Progenitor cell of endocrine pancreas (in vitro differentiated cells): ENCODE measurements around the gene KDM1A. TPM values are rescaled to one million over a fixed set of nuclear protein-coding genes. Genes with fewer than 3 reads are reported as not detected.

ENCODE experiments used
- DNase-seq: peaks from one replicate; pipeline ENCODE4 v3.0.0; 2021; ENCODE audit warnings: low spot score; ENCODE audit not compliant: unreplicated experiment
- H3K27ac Mint-ChIP-seq: 2 replicates; pipeline ENCODE4 v1.8.0; 2021; ENCODE audit warnings: mild to moderate bottlenecking, moderate library complexity, mixed read lengths
- H3K27me3 Mint-ChIP-seq: 2 replicates; pipeline ENCODE4 v1.8.0; 2021; ENCODE audit warnings: mixed read lengths
- H3K36me3 Mint-ChIP-seq: 2 replicates; pipeline ENCODE4 v1.8.0; 2022; ENCODE audit warnings: mixed read lengths; ENCODE audit not compliant: insufficient read depth
- H3K4me1 Mint-ChIP-seq: 2 replicates; pipeline ENCODE4 v1.8.0; 2021; ENCODE audit warnings: low read depth, mixed read lengths
- H3K4me3 Mint-ChIP-seq: 2 replicates; pipeline ENCODE4 v1.8.0; 2021; ENCODE audit warnings: low read depth, mild to moderate bottlenecking, moderate library complexity, mixed read lengths
- H3K9me3 Mint-ChIP-seq: 2 replicates; pipeline ENCODE4 v1.8.0; 2021; ENCODE audit warnings: low read depth, mixed read lengths
- CTCF ChIP-seq: fragments of 200-600 bp; sonication (generic); IDR thresholded peaks from one replicate; pipeline ENCODE4 v1.5.0; 2021; ENCODE audit warnings: antibody characterized with exemption, mild to moderate bottlenecking; ENCODE audit not compliant: unreplicated experiment
- total RNA-seq: library from RNA; stranded (reverse); gene quantifications from 2 replicates; pipeline ENCODE4 v1.2.1, GENCODE V29; 2021

The KDM1A gene
- total RNA-seq, 1 donor from 2014 or later: 197 TPM

- no peak for DNase-seq
- TF ChIP-seq CTCF: no peak
- no peaks in the 10 kb centered on the region for H3K9me3 Mint-ChIP-seq
- peaks cover 1% of the 10 kb centered on the region for H3K4me1 Mint-ChIP-seq
- no peak overlapping the region for H3K27ac Mint-ChIP-seq
- H3K27me3 Mint-ChIP-seq: no peaks in the 10 kb centered on the region
- H3K36me3 Mint-ChIP-seq: no peaks in the 10 kb centered on the region
- H3K4me3 Mint-ChIP-seq: no peak overlapping the region
Observed at GRCh38 chr1:23013657-23014056, 5.6 kb upstream of the KDM1A start.

- Mint-ChIP-seq H3K27ac (peak overlapping the region; percentile 98), H3K36me3 (peaks cover 18% of the 10 kb centered on the region), H3K9me3 (peaks cover 8% of the 10 kb centered on the region), H3K27me3 (no peaks in the 10 kb centered on the region), H3K4me1 (peaks cover 8% of the 10 kb centered on the region), H3K4me3 (peak overlapping the region; percentile 86)
- no peak for DNase-seq
- TF ChIP-seq CTCF: no peak
Observed at GRCh38 chr1:23018661-23019093, 591 bp upstream of the KDM1A start.

- peaks cover 8% of the 10 kb centered on the region for H3K4me1 Mint-ChIP-seq
- H3K27ac Mint-ChIP-seq: peak overlapping the region; percentile 98
- H3K36me3 Mint-ChIP-seq: peaks cover 22% of the 10 kb centered on the region
- DNase-seq: peak; percentile 38
- H3K4me3 Mint-ChIP-seq: peak overlapping the region; percentile 93
- no peaks in the 10 kb centered on the region for H3K27me3 Mint-ChIP-seq
- no peak for TF ChIP-seq CTCF
- peaks cover 10% of the 10 kb centered on the region for H3K9me3 Mint-ChIP-seq
Observed at GRCh38 chr1:23019863-23020625, 776 bp downstream of the KDM1A start.

GRCh38 chr1:23020706-23021405 is 1.6 kb downstream of the KDM1A start:
- peaks cover 8% of the 10 kb centered on the region for H3K4me1 Mint-ChIP-seq
- peaks cover 22% of the 10 kb centered on the region for H3K36me3 Mint-ChIP-seq
- peak overlapping the region; percentile 98 for H3K27ac Mint-ChIP-seq
- no peaks in the 10 kb centered on the region for H3K27me3 Mint-ChIP-seq
- TF ChIP-seq CTCF: no peak
- H3K4me3 Mint-ChIP-seq: peak overlapping the region; percentile 93
- DNase-seq: no peak
- H3K9me3 Mint-ChIP-seq: peaks cover 10% of the 10 kb centered on the region

- Mint-ChIP-seq H3K4me1 (peaks cover 13% of the 10 kb centered on the region), H3K36me3 (peaks cover 24% of the 10 kb centered on the region)
Observed at GRCh38 chr1:23021834-23022233, 2.6 kb downstream of the KDM1A start.

More at GRCh38 chr1:23021834-23022233, 2.6 kb downstream of the KDM1A start:
- no peaks in the 10 kb centered on the region for H3K27me3 Mint-ChIP-seq
- peaks cover 10% of the 10 kb centered on the region for H3K9me3 Mint-ChIP-seq
- peak overlapping the region; percentile 21 for H3K4me3 Mint-ChIP-seq
- H3K27ac Mint-ChIP-seq: peak overlapping the region; percentile 33
- no peak for TF ChIP-seq CTCF
- no peak for DNase-seq
